H9 (cell line): ENCODE data around the gene HERC3. TPM values are rescaled to one million over a fixed set of nuclear protein-coding genes. Genes with fewer than 3 reads are reported as not detected.
A peak's percentile ranks its signal among the peaks of the same experiment; 100 is the strongest.

Experiments used
- DNase-seq: peaks from one replicate; pipeline ENCODE4 v3.0.0-alpha.2; 2017
- H2AFZ ChIP-seq: one replicate; pipeline ENCODE4 v1.6.1; 2013; ENCODE audit warnings: mild to moderate bottlenecking, low read length, control low read depth, moderate library complexity
- H2AK5ac ChIP-seq: 2 replicates; pipeline ENCODE4 v1.6.1; 2013; ENCODE audit warnings: low read length, control low read depth, mixed read lengths; ENCODE audit not compliant: insufficient read length
- H2BK120ac ChIP-seq: one replicate; pipeline ENCODE4 v1.6.1; 2013; ENCODE audit warnings: low read depth, mild to moderate bottlenecking, low read length, control low read depth, inconsistent platforms; ENCODE audit not compliant: poor library complexity, severe bottlenecking
- H2BK12ac ChIP-seq: 2 replicates; pipeline ENCODE4 v1.6.1; 2013; ENCODE audit warnings: low read length, control low read depth, mixed read lengths, low read depth; ENCODE audit not compliant: insufficient read length
- H2BK15ac ChIP-seq: 2 replicates; pipeline ENCODE4 v1.6.1; 2013; ENCODE audit warnings: low read depth, low read length, control low read depth
- H2BK20ac ChIP-seq: one replicate; pipeline ENCODE4 v1.6.1; 2013; ENCODE audit warnings: low read depth, mild to moderate bottlenecking, low read length, control low read depth, inconsistent platforms; ENCODE audit not compliant: poor library complexity, severe bottlenecking
- H2BK5ac ChIP-seq: 2 replicates; pipeline ENCODE4 v1.6.1; 2013; ENCODE audit warnings: low read length, control low read depth, mixed read lengths; ENCODE audit not compliant: insufficient read length
- H3K14ac ChIP-seq: 2 replicates; pipeline ENCODE4 v1.6.1; 2013; ENCODE audit warnings: low read length, control low read depth; ENCODE audit not compliant: insufficient read depth
- H3K18ac ChIP-seq: 2 replicates; pipeline ENCODE4 v1.6.1; 2013; ENCODE audit warnings: low read depth, mild to moderate bottlenecking, mixed read lengths, low read length, control low read depth; ENCODE audit not compliant: insufficient read length
- H3K23ac ChIP-seq: 2 replicates; pipeline ENCODE4 v1.6.1; 2013; ENCODE audit warnings: low read length, control low read depth, mixed read lengths, low read depth; ENCODE audit not compliant: insufficient read length
- H3K23me2 ChIP-seq: 2 replicates; pipeline ENCODE4 v1.6.1; 2013; ENCODE audit warnings: low read depth, mild to moderate bottlenecking, mixed read lengths, low read length, control low read depth; ENCODE audit not compliant: insufficient read length, poor library complexity, severe bottlenecking
- H3K27ac ChIP-seq: 2 replicates; pipeline ENCODE4 v1.5.1; 2013; ENCODE audit warnings: low read length, control low read depth, mixed read lengths, low read depth; ENCODE audit not compliant: insufficient read length
- H3K27me3 ChIP-seq: 2 replicates; pipeline ENCODE4 v1.6.1; 2013; ENCODE audit warnings: low read length, control low read depth, inconsistent platforms; ENCODE audit not compliant: insufficient read depth
- H3K4ac ChIP-seq: 2 replicates; pipeline ENCODE4 v1.6.1; 2013; ENCODE audit warnings: low read depth, mild to moderate bottlenecking, control low read depth, inconsistent platforms, low read length, moderate library complexity
- H3K4me1 ChIP-seq: 2 replicates; pipeline ENCODE4 v1.6.1; 2013; ENCODE audit warnings: low read length, control low read depth, inconsistent platforms; ENCODE audit not compliant: insufficient read depth
- H3K4me2 ChIP-seq: 2 replicates; pipeline ENCODE4 v1.6.1; 2013; ENCODE audit warnings: low read length, control low read depth, mixed read lengths; ENCODE audit not compliant: insufficient read length, insufficient read depth
- H3K56ac ChIP-seq: 2 replicates; pipeline ENCODE4 v1.6.1; 2013; ENCODE audit warnings: low read depth, mild to moderate bottlenecking, mixed read lengths, low read length, control low read depth; ENCODE audit not compliant: insufficient read length
- H3K79me1 ChIP-seq: 2 replicates; pipeline ENCODE4 v1.6.1; 2013; ENCODE audit warnings: low read depth, mild to moderate bottlenecking, moderate library complexity, low read length, control low read depth, inconsistent platforms; ENCODE audit not compliant: insufficient read depth, poor library complexity, severe bottlenecking
- H3K79me2 ChIP-seq: 2 replicates; pipeline ENCODE4 v1.6.1; 2013; ENCODE audit warnings: low read length, control low read depth, inconsistent platforms; ENCODE audit not compliant: insufficient read depth
- H3K9ac ChIP-seq: 2 replicates; pipeline ENCODE4 v1.6.1; 2013; ENCODE audit warnings: low read length, control low read depth, mixed read lengths; ENCODE audit not compliant: insufficient read length; ENCODE audit errors: extremely low read depth
- H3K9me3 ChIP-seq: one replicate; pipeline ENCODE4 v1.6.1; 2013; ENCODE audit warnings: low read depth, low read length, inconsistent platforms; ENCODE audit not compliant: control insufficient read depth
- H3T11ph ChIP-seq: one replicate; pipeline ENCODE4 v1.6.1; 2013; ENCODE audit warnings: mild to moderate bottlenecking, low read length, control low read depth, inconsistent platforms
- H4K20me1 ChIP-seq: one replicate; pipeline ENCODE4 v1.6.1; 2013; ENCODE audit not compliant: control insufficient read depth, insufficient read length, insufficient read depth
- H4K5ac ChIP-seq: 2 replicates; pipeline ENCODE4 v1.6.1; 2013; ENCODE audit warnings: low read depth, mild to moderate bottlenecking, mixed read lengths, low read length, control low read depth; ENCODE audit not compliant: insufficient read length
- H4K8ac ChIP-seq: replicated peaks from 2 replicates; pipeline ENCODE4 v1.6.1; 2013; ENCODE audit warnings: low read length, control low read depth, mixed read lengths, low read depth; ENCODE audit not compliant: insufficient read length
- H4K91ac ChIP-seq: 2 replicates; pipeline ENCODE4 v1.6.1; 2013; ENCODE audit warnings: low read depth, mild to moderate bottlenecking, moderate library complexity, mixed read lengths, low read length, control low read depth; ENCODE audit not compliant: insufficient read length
- H3K27ac Mint-ChIP-seq, 3 experiments: 2 replicates in 2 of 3; 3 replicates in 1 of 3; pipeline ENCODE4 v1.8.0; 2020 to 2021; ENCODE audit warnings: mixed read lengths in 3 of 3, mild to moderate bottlenecking in 1 of 3, moderate library complexity in 1 of 3
- H3K27me3 Mint-ChIP-seq: 2 replicates; pipeline ENCODE4 v1.8.0; 2021; ENCODE audit warnings: low read depth, mild to moderate bottlenecking, moderate library complexity, mixed read lengths
- H3K36me3 Mint-ChIP-seq, 3 experiments: 2 replicates in 2 of 3; 3 replicates in 1 of 3; pipeline ENCODE4 v1.8.0; 2020 to 2021; ENCODE audit warnings: low read depth in 3 of 3, mixed read lengths in 3 of 3; ENCODE audit not compliant: insufficient read depth in 1 of 3
- H3K4me1 Mint-ChIP-seq, 2 experiments: 2 replicates each; pipeline ENCODE4 v1.8.0; 2020; ENCODE audit warnings: mixed read lengths in 2 of 2
- H3K4me3 Mint-ChIP-seq, 2 experiments: 2 replicates in 1 of 2; 3 replicates in 1 of 2; pipeline ENCODE4 v1.8.0; 2020 to 2021; ENCODE audit warnings: mild to moderate bottlenecking in 2 of 2, mixed read lengths in 2 of 2, moderate library complexity in 1 of 2
- H3K9me3 Mint-ChIP-seq, 2 experiments: 2 replicates in 1 of 2; 3 replicates in 1 of 2; pipeline ENCODE4 v1.8.0; 2020; ENCODE audit warnings: mild to moderate bottlenecking in 2 of 2, mixed read lengths in 2 of 2, moderate library complexity in 1 of 2
- CTCF ChIP-seq: fragments of 200-600 bp; sonication (generic); conservative IDR thresholded peaks from 3 replicates; pipeline ENCODE4 v1.8.0; 2021; ENCODE audit warnings: antibody characterized with exemption, mild to moderate bottlenecking
- WGBS: extraction: QIAGEN DNeasy Blood & Tissue Kit; methylation state at CpG from one replicate; pipeline ENCODE4 v1.1.7; 2013; ENCODE audit warnings: missing lambda C conversion rate, low lambda C conversion rate, mixed read lengths; ENCODE audit not compliant: insufficient read length; ENCODE audit errors: extremely low coverage; 5-methylcytosine and 5-hydroxymethylcytosine counted together
- total RNA-seq: library from RNA; stranded (reverse); gene quantifications from 2 replicates; pipeline ENCODE4 v1.2.1, GENCODE V29; 2021

HERC3 gene
- total RNA-seq, 1 experiment from 2014 or later = 2.9 TPM

- peak overlapping the region; percentile 63 for H3K27ac ChIP-seq
Measured at GRCh38 chr4:88646528-88647280, 54.4 kb downstream of the HERC3 start.

More at GRCh38 chr4:88646528-88647280, 54.4 kb downstream of the HERC3 start:
- peaks cover 12% of the 10 kb centered on the region for H3K4me1 ChIP-seq
- H4K91ac ChIP-seq = no peak overlapping the region
- H3K79me1 ChIP-seq = no peaks in the 10 kb centered on the region
- H4K20me1 ChIP-seq = no peaks in the 10 kb centered on the region
- H3K9ac ChIP-seq = no peak overlapping the region
- no peak overlapping the region for H3K23ac ChIP-seq
- no peaks in the 10 kb centered on the region for H3K9me3 ChIP-seq
- WGBS = no CpG with 5 or more reads among the region's 7 CpGs
- no peak overlapping the region for H4K5ac ChIP-seq
- no peak overlapping the region for H2BK12ac ChIP-seq
- H3K4me2 ChIP-seq = peak overlapping the region; percentile 1
- H3K79me2 ChIP-seq = no peaks in the 10 kb centered on the region
- H3K23me2 ChIP-seq = no peaks in the 10 kb centered on the region
- no peak overlapping the region; the same call in 1 of the 2 replicates for H3K4ac ChIP-seq
- peak overlapping the region; percentile 69 for H2BK5ac ChIP-seq
- no peak overlapping the region for H2AFZ ChIP-seq
- H2AK5ac ChIP-seq = no peak overlapping the region
- peaks cover 0 to 8% of the 10 kb centered on the region in 2 experiments; a peak in 3 of 5 replicates for H3K9me3 Mint-ChIP-seq
- H3K4me3 Mint-ChIP-seq = no peak overlapping the region
- no peak overlapping the region for H3T11ph ChIP-seq
- peak; percentile 81 for DNase-seq
- no peaks in the 10 kb centered on the region for H3K27me3 ChIP-seq
- H2BK15ac ChIP-seq = no peak overlapping the region
- H2BK120ac ChIP-seq = no peak overlapping the region
- peaks cover 38 to 47% of the 10 kb centered on the region in 2 experiments for H3K4me1 Mint-ChIP-seq
- H3K27ac Mint-ChIP-seq = peak overlapping the region; percentile 65 to 93 (median 86)
- no peak overlapping the region for H3K14ac ChIP-seq
- no peak overlapping the region for H4K8ac ChIP-seq
- H3K18ac ChIP-seq = no peak overlapping the region
- no peak for TF ChIP-seq CTCF
- H3K56ac ChIP-seq = no peak overlapping the region
- peaks cover 0 to 9% (median 5%) of the 10 kb centered on the region in 3 experiments; a peak in 4 of 7 replicates for H3K36me3 Mint-ChIP-seq
- H3K27me3 Mint-ChIP-seq = no peaks in the 10 kb centered on the region
- H2BK20ac ChIP-seq = no peak overlapping the region
